Stomach (tissue), 9 donors: ENCODE measurements around the gene OAS3. TPM values are rescaled to one million over a fixed set of nuclear protein-coding genes. Genes with fewer than 3 reads are reported as not detected.

Source experiments
- DNase-seq, 2 donors: peaks; one replicate each; pipeline versions ENCODE4 v3.0.0 to v3.0.0-alpha.2; 2013 to 2019
- H3K27ac ChIP-seq, 5 donors: fragments of 200-600 bp in 4 of 5; sonication (generic) in 4 of 5; one replicate each; pipeline ENCODE4 v1.5.1; 2013 to 2019; ENCODE audit warnings: mild to moderate bottlenecking in 1 of 5, moderate library complexity in 1 of 5
- H3K27me3 ChIP-seq, 3 donors: fragments of 200-600 bp; sonication (generic); one replicate each; pipeline ENCODE4 v1.5.1; 2017 to 2019; ENCODE audit warnings: mixed run types in 1 of 3
- H3K36me3 ChIP-seq, 4 donors: fragments of 200-600 bp; sonication (generic); 1 replicate in 3 of 4; 2 replicates in 1 of 4; pipeline ENCODE4 v1.5.1; 2016 to 2019
- H3K4me1 ChIP-seq, 4 donors: fragments of 200-600 bp; sonication (generic); one replicate each; pipeline ENCODE4 v1.5.1; 2016 to 2019
- H3K4me3 ChIP-seq, 4 donors: fragments of 200-600 bp; sonication (generic) in 3 of 4; one replicate each; pipeline ENCODE4 v1.5.1; 2016 to 2019; ENCODE audit warnings: mild to moderate bottlenecking in 1 of 4
- H3K9me3 ChIP-seq, 4 donors: fragments of 200-600 bp; sonication (generic); one replicate each; pipeline ENCODE4 v1.5.1; 2016 to 2019
- EP300 ChIP-seq: sonication (generic); formaldehyde crosslinking; IDR thresholded peaks from one replicate; pipeline ENCODE4 v1.6.1; 2017; ENCODE audit warnings: antibody characterized with exemption
- POLR2A ChIP-seq, 4 donors: fragments of 450-650 bp; IDR thresholded peaks; one replicate each; pipeline ENCODE4 v1.6.1; 2016; ENCODE audit warnings: antibody characterized with exemption in 4 of 4, control low read depth in 2 of 4, mild to moderate bottlenecking in 1 of 4, moderate library complexity in 1 of 4
- POLR2AphosphoS5 ChIP-seq, 3 donors: sonication (generic); formaldehyde crosslinking; IDR thresholded peaks; one replicate each; pipeline ENCODE4 v1.6.1; 2016; ENCODE audit warnings: antibody characterized with exemption in 3 of 3
- WGBS, 5 donors: extraction: QIAGEN DNeasy Blood & Tissue Kit in 3 of 5; methylation state at CpG; one replicate each; pipeline versions ENCODE4 v1.1.5 to v1.1.7; 2013 to 2018; 5-methylcytosine and 5-hydroxymethylcytosine counted together
- intact Hi-C: fragments of 100-400 bp; cut with DNase I; formaldehyde crosslinking; loops from one replicate; pipeline ENCODE4 v1.15.1; 2023; ENCODE audit warnings: low total_unique reads
- polyA plus RNA-seq, 3 donors: library from polyadenylated mRNA; stranded (reverse); fragments of 200-250 nt; gene quantifications; one replicate each; pipeline ENCODE4 v1.2.3, GENCODE V29; 2013
- total RNA-seq, 5 donors: library from RNA; depleted of rRNA; stranded (reverse); fragments of >200 nt; gene quantifications; one replicate each; pipeline versions ENCODE4 v1.1.0 to v1.2.3, GENCODE V29; 2014 to 2016
- TF ChIP-seq, protein P1 (sequence below), 7 experiments: fragments of 450-650 bp in 4 of 7; fragments of 200-600 bp in 3 of 7; sonication (generic) in 3 of 7; IDR thresholded peaks; one replicate each; pipeline ENCODE4 v1.5.1; 2016 to 2019; ENCODE audit warnings: antibody characterized with exemption in 7 of 7, control low read depth in 2 of 7, mild to moderate bottlenecking in 1 of 7
- donor health status: healthy with polysubstance abuse.
- donor health status: Bipolar disorder and iron deficiency.
- donor health status: healthy.

The OAS3 gene
- total and polyA plus RNA-seq, 8 donors = 5.7 to 208 (median 9.8) TPM

GRCh38 chr12:112945515-112945914 is 7.2 kb downstream of the OAS3 start:
- intact Hi-C loops = no loop called here
- Histone ChIP-seq H3K36me3 (peaks cover 8 to 85% (median 69%) of the 10 kb centered on the region in 4 donors), H3K9me3 (no peaks in the 10 kb centered on the region), H3K4me1 (peaks cover 0 to 2% (median 1%) of the 10 kb centered on the region in 4 donors), H3K27ac (no peak overlapping the region), H3K27me3 (no peaks in the 10 kb centered on the region), H3K4me3 (no peak overlapping the region)
- no peak for DNase-seq
- WGBS, 5 donors = 89 to 100% (median 96%) methylated on average over 3 to 4 of the region's 4 CpGs
- no peak for TF ChIP-seq POLR2A (IDR thresholded peaks at IDR 0.05)
- TF ChIP-seq, protein P1, sequence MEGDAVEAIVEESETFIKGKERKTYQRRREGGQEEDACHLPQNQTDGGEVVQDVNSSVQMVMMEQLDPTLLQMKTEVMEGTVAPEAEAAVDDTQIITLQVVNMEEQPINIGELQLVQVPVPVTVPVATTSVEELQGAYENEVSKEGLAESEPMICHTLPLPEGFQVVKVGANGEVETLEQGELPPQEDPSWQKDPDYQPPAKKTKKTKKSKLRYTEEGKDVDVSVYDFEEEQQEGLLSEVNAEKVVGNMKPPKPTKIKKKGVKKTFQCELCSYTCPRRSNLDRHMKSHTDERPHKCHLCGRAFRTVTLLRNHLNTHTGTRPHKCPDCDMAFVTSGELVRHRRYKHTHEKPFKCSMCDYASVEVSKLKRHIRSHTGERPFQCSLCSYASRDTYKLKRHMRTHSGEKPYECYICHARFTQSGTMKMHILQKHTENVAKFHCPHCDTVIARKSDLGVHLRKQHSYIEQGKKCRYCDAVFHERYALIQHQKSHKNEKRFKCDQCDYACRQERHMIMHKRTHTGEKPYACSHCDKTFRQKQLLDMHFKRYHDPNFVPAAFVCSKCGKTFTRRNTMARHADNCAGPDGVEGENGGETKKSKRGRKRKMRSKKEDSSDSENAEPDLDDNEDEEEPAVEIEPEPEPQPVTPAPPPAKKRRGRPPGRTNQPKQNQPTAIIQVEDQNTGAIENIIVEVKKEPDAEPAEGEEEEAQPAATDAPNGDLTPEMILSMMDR (IDR thresholded peaks at IDR 0.05) = no peak
- TF ChIP-seq EP300 = no peak
- no peak for TF ChIP-seq POLR2AphosphoS5 (IDR thresholded peaks at IDR 0.05)

DNA sequence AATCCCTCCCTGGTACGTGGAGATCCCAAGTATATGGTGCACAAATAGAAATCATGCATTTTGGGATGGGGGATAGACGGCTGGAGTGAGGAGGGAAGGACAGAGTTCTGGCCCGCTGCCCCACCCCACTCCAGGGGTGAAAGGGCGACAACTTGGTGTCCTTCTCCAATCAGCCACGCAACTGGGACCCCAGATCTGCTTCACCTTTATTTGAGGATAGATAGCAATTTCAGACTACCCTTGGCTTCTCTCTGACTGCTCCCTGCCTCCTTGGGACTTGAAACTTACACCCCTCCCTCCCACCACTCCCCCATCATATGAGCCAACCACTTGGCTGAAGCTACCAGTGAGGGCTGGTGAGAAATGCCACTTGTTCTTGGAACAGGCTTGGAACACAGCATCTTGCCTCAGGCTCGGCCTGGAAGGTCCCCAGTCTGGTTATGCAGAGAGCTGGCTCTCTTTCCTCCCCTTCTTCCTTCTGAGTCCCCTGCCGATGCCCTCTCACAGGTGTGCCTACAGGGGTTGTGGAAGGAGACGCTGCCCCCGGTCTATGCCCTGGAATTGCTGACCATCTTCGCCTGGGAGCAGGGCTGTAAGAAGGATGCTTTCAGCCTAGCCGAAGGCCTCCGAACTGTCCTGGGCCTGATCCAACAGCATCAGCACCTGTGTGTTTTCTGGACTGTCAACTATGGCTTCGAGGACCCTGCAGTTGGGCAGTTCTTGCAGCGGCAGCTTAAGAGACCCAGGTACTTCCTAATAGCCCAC is 8.1 kb downstream of the OAS3 start:
- DNase-seq = no peak
- intact Hi-C loops = no loop called here
- TF ChIP-seq EP300 (no peak), POLR2A (IDR thresholded peaks at IDR 0.05) (no peak), POLR2AphosphoS5 (IDR thresholded peaks at IDR 0.05) (no peak)
- TF ChIP-seq, protein P1 (IDR thresholded peaks at IDR 0.05) = no peak
- H3K4me1 ChIP-seq = no peaks in the 10 kb centered on the region
- H3K4me3 ChIP-seq = no peak overlapping the region
- H3K9me3 ChIP-seq = no peaks in the 10 kb centered on the region
- 87 to 95% (median 92%) methylated on average over 14 of the region's 14 CpGs for WGBS, 5 donors
- H3K36me3 ChIP-seq = peaks cover 12 to 94% (median 78%) of the 10 kb centered on the region in 4 donors
- no peaks in the 10 kb centered on the region for H3K27me3 ChIP-seq
- no peak overlapping the region for H3K27ac ChIP-seq

GRCh38 chr12:112947314-112947713 is 9.0 kb downstream of the OAS3 start:
- Histone ChIP-seq H3K4me1 (no peaks in the 10 kb centered on the region), H3K36me3 (peaks cover 12 to 95% (median 83%) of the 10 kb centered on the region in 4 donors), H3K27ac (no peak overlapping the region), H3K27me3 (no peaks in the 10 kb centered on the region), H3K4me3 (no peak overlapping the region), H3K9me3 (no peaks in the 10 kb centered on the region)
- WGBS, 5 donors = 7 to 58% (median 45%) methylated on average over 1 of the region's 1 CpG
- no peak for DNase-seq
- intact Hi-C loops = no loop called here
- TF ChIP-seq EP300 = no peak
- TF ChIP-seq, protein P1 (IDR thresholded peaks at IDR 0.05) = no peak

DNA sequence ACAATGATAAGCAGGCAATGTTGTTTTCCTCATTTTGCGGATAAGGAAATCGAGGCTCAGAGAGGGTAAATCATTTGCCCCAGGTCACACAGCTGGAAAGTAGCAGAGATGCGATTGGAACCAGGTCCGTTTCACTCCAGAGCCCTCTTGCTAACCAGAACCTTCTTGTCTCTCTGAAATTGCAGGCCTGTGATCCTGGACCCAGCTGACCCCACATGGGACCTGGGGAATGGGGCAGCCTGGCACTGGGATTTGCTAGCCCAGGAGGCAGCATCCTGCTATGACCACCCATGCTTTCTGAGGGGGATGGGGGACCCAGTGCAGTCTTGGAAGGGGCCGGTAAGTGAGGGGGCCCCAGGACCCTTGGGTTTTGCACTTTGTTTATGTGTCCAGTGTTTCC is 9.5 kb downstream of the OAS3 start:
- 95 to 99% (median 97%) methylated on average over 5 of the region's 5 CpGs for WGBS, 5 donors
- TF ChIP-seq POLR2AphosphoS5 (IDR thresholded peaks at IDR 0.05) (no peak), POLR2A (IDR thresholded peaks at IDR 0.05) (no peak), EP300 (no peak)
- TF ChIP-seq, protein P1 (IDR thresholded peaks at IDR 0.05) = no peak

More for the DNA sequence above, 9.5 kb downstream of the OAS3 start:
- H3K36me3 ChIP-seq = peaks cover 12 to 97% (median 85%) of the 10 kb centered on the region in 4 donors
- no peak overlapping the region for H3K27ac ChIP-seq
- no peaks in the 10 kb centered on the region for H3K27me3 ChIP-seq
- no peak overlapping the region for H3K4me3 ChIP-seq
- no peaks in the 10 kb centered on the region for H3K9me3 ChIP-seq
- intact Hi-C loops = no loop called here
- DNase-seq = no peak
- H3K4me1 ChIP-seq = no peaks in the 10 kb centered on the region
